WERI-Rb-1 (cell line): ENCODE results near the gene SYT8.

Experiments
- DNase-seq: peaks from one replicate; pipeline ENCODE4 v3.0.0-alpha.2; 2020
- H3K27ac ChIP-seq: fragments of 250-450 bp; sonication (Bioruptor Pico); 2 replicates; pipeline ENCODE4 v1.5.1; 2020; ENCODE audit warnings: mild to moderate bottlenecking, moderate library complexity
- H3K27me3 ChIP-seq: fragments of 250-450 bp; sonication (Bioruptor Pico); 2 replicates; pipeline ENCODE4 v1.5.1; 2021; ENCODE audit warnings: mild to moderate bottlenecking, low read depth, moderate library complexity; ENCODE audit not compliant: insufficient read depth, severe bottlenecking
- H3K36me3 ChIP-seq: fragments of 250-450 bp; sonication (Bioruptor Pico); 2 replicates; pipeline ENCODE4 v1.5.1; 2020; ENCODE audit warnings: mild to moderate bottlenecking, moderate library complexity
- H3K4me3 ChIP-seq: 2 replicates; pipeline ENCODE4 v1.5.1; 2011; ENCODE audit warnings: low read depth, mild to moderate bottlenecking, control low read depth, low read length
- H3K9me3 ChIP-seq: fragments of 250-450 bp; sonication (Bioruptor Pico); 2 replicates; pipeline ENCODE4 v1.5.1; 2021; ENCODE audit warnings: mild to moderate bottlenecking, moderate library complexity; ENCODE audit not compliant: severe bottlenecking
- TF ChIP-seq, protein P1 (sequence below): IDR thresholded peaks from 2 replicates; pipeline ENCODE4 v1.5.1; 2011; ENCODE audit warnings: low read depth, mild to moderate bottlenecking, control low read depth, inconsistent platforms, low read length

The SYT8 gene

GRCh38 chr11:1834779-1835670, at the start of gene SYT8:
Gene SYT8, plus strand, starts transcription at chr11:1834990. Its CDS starts 116 bp downstream, at chr11:1835106.
- no peak within 1 kb of the TSS for H3K4me3 ChIP-seq
- no peak for DNase-seq
- no peak within 1 kb of the TSS for H3K27ac ChIP-seq
- no peaks in the 10 kb centered on the region for H3K36me3 ChIP-seq
- TF ChIP-seq, protein P1, sequence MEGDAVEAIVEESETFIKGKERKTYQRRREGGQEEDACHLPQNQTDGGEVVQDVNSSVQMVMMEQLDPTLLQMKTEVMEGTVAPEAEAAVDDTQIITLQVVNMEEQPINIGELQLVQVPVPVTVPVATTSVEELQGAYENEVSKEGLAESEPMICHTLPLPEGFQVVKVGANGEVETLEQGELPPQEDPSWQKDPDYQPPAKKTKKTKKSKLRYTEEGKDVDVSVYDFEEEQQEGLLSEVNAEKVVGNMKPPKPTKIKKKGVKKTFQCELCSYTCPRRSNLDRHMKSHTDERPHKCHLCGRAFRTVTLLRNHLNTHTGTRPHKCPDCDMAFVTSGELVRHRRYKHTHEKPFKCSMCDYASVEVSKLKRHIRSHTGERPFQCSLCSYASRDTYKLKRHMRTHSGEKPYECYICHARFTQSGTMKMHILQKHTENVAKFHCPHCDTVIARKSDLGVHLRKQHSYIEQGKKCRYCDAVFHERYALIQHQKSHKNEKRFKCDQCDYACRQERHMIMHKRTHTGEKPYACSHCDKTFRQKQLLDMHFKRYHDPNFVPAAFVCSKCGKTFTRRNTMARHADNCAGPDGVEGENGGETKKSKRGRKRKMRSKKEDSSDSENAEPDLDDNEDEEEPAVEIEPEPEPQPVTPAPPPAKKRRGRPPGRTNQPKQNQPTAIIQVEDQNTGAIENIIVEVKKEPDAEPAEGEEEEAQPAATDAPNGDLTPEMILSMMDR: no peak
- H3K9me3 ChIP-seq: no peaks in the 10 kb centered on the region
- peaks cover 94% of the 10 kb centered on the region for H3K27me3 ChIP-seq

DNA sequence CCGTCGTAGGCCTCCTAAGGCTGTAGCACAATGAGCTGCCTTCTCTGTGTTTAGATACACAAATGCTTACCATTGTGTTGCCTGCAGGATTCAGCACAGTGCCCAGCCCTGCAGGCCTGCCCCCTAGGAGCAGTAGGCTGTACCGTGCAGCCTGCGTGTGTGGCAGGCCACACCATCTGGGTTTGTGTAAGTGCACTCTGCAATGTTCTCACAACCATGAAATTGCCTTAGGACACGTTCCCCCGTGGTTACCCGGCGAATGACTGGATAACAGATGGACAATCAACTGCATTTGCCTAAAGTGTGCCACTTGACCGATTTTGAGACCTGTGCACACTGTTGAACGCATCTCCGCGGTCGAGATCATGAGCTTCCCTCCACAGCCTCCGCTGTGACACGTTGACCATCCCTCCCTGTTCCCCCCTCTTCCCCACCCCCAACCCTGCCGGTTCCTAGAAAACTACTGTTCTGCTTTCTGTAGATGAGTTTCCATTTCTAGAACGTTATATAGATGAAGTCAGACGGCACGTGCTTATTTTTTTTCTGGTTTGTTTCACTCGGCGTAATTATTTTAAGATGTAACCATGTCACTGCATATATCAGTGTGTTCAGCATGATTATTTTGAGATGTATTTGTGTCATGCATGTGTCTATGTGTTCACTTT, 48.9 kb upstream of the SYT8 start:
- Histone ChIP-seq H3K27me3 (peaks cover 78% of the 10 kb centered on the region), H3K36me3 (no peaks in the 10 kb centered on the region), H3K27ac (no peak overlapping the region), H3K9me3 (peaks cover 16% of the 10 kb centered on the region), H3K4me3 (no peak overlapping the region)
- TF ChIP-seq, protein P1: no peak
- no peak for DNase-seq

GRCh38 chr11:1786466-1786865, 48.3 kb upstream of the SYT8 start:
- Histone ChIP-seq H3K9me3 (peaks cover 16% of the 10 kb centered on the region), H3K36me3 (no peaks in the 10 kb centered on the region), H3K27ac (no peak overlapping the region), H3K4me3 (no peak overlapping the region), H3K27me3 (peaks cover 78% of the 10 kb centered on the region)
- TF ChIP-seq, protein P1: no peak
- no peak for DNase-seq

- no peak overlapping the region for H3K27ac ChIP-seq
- TF ChIP-seq, protein P1: no peak
Observed at GRCh38 chr11:1791912-1792311, 42.9 kb upstream of the SYT8 start.

DNA sequence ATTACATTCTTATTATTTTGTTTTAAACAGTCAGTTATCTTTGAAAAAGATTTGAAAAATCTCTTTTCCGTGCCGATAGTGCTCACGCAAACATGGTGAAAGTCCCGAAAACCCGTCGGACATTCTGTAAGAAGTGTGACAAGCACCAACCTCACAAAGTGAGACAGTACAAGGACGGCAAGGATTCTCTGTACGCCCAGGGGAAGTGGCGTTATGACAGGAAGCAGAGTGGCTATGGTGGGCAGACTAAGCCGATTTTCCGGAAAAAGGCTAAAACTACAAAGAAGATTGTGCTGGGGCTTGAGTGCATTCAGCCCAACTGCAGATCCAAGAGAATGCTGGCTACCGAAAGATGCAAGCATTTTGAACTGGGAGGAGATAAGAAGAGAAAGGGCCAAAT, 42.3 kb upstream of the SYT8 start:
- TF ChIP-seq, protein P1: no peak
- DNase-seq: no peak
- no peak overlapping the region for H3K4me3 ChIP-seq

More at GRCh38 chr11:1791912-1792311, 42.9 kb upstream of the SYT8 start:
- H3K9me3 ChIP-seq: peaks cover 12% of the 10 kb centered on the region
- peaks cover 79% of the 10 kb centered on the region for H3K27me3 ChIP-seq
- no peak for DNase-seq
- H3K36me3 ChIP-seq: no peaks in the 10 kb centered on the region
- no peak overlapping the region for H3K4me3 ChIP-seq

More for the DNA sequence above, 42.3 kb upstream of the SYT8 start:
- Histone ChIP-seq H3K27ac (no peak overlapping the region), H3K9me3 (peaks cover 10% of the 10 kb centered on the region), H3K27me3 (peaks cover 85% of the 10 kb centered on the region), H3K36me3 (no peaks in the 10 kb centered on the region)
